Measurements from ENCODE around the gene XXYLT1.

Gene XXYLT1

DNA sequence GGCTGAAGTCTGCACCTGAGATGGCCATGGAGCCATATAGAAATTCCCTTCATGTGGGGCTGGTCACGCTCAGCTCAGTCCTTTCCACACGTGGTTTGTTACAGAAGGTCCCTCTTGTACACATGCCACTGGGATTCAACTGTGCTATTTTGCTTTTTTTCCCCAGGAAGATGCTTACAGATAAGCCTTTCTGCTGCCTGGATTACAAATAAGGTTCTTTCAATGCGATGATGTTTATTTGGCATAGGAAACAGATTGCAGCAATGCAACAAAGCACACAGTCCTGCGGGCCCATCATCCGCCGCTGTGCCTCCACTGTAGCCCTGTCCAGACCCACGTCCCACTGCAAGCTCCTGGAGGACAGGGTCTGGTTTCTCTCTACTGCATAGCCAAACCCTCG, 124.8 kb downstream of the XXYLT1 start:
- Histone ChIP-seq H4K8ac (ENCODE audit: low read length) (no peak overlapping the region), H3K27ac (ENCODE audit: low read length, poor library complexity, severe bottlenecking) (no peak overlapping the region), H3K23ac (ENCODE audit: low read length in 2 of 2) (no peak overlapping the region), H3K27me3 (ENCODE audit: control insufficient read depth in 1 of 2, insufficient read depth in 1 of 2, low read length in 2 of 2) (no peaks in the 10 kb centered on the region), H2AK5ac (ENCODE audit: low read length, severe bottlenecking) (no peak overlapping the region), H2BK12ac (ENCODE audit: low read length in 2 of 2) (peak overlapping the region in 1 of 2 experiments; percentile 15), H2AFZ (ENCODE audit: low read depth, low read length) (no peak overlapping the region), H2BK5ac (ENCODE audit: low read depth, low read length, poor library complexity, severe bottlenecking) (no peak overlapping the region), H2BK120ac (ENCODE audit: low read depth, low read length) (no peak overlapping the region), H3K4me2 (ENCODE audit: low read length, poor library complexity, severe bottlenecking) (no peak overlapping the region), H3K4ac (ENCODE audit: low read depth in 1 of 2, low read length in 2 of 2) (no peak overlapping the region), H2BK15ac (ENCODE audit: low read depth, poor library complexity, severe bottlenecking) (no peak overlapping the region), H3K9me3 (ENCODE audit: control insufficient read depth, low read length) (no peaks in the 10 kb centered on the region), H3K9ac (ENCODE audit: low read length) (peak overlapping the region; percentile 71), H3K18ac (ENCODE audit: low read depth in 1 of 2, low read length in 2 of 2) (peak overlapping the region in 1 of 2 experiments; percentile 41), H3K4me3 (ENCODE audit: insufficient read depth in 1 of 2, low read depth in 1 of 2, low read length in 2 of 2) (no peak overlapping the region), H3K4me1 (ENCODE audit: control insufficient read depth, insufficient read depth, low read depth, low read length) (peaks cover 9% of the 10 kb centered on the region), H3K14ac (ENCODE audit: low read length in 2 of 2) (no peak overlapping the region), H3K79me1 (replicated peaks; ENCODE audit: low read length, poor library complexity, severe bottlenecking) (peaks cover 5% of the 10 kb centered on the region), H3K36me3 (ENCODE audit: control insufficient read depth in 1 of 2, insufficient read depth in 2 of 2, low read depth in 1 of 2, low read length in 2 of 2) (peaks cover 0 to 13% of the 10 kb centered on the region in 2 experiments), H4K91ac (ENCODE audit: low read length) (no peak overlapping the region)
- DNase-seq, result no peak
- WGBS, result 88% methylated on average over 8 of the region's 8 CpGs

DNA sequence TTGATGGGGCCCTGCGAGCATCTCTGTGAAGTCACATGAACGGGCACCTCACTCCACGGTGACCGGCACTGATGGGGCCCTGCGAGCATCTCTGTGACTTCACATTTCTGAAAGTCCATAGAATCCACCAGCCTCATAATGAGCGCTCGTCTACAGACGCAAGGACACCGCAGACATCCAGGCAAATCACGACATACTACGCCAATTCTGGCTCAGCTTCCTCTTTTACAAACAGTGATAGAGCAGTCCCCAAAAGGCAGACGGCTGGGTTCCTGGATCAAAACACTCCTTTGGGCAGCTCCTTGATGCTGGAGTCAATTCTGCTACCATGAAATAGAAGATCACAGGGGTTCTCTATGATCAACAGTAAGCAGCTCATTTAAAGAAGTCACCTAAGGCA, 125.4 kb downstream of the XXYLT1 start:
- Histone ChIP-seq H3K4me3 (ENCODE audit: insufficient read depth in 1 of 2, low read depth in 1 of 2, low read length in 2 of 2) (no peak overlapping the region), H4K8ac (ENCODE audit: low read length) (no peak overlapping the region), H3K36me3 (ENCODE audit: control insufficient read depth in 1 of 2, insufficient read depth in 2 of 2, low read depth in 1 of 2, low read length in 2 of 2) (peaks cover 0 to 16% of the 10 kb centered on the region in 2 experiments), H3K9ac (ENCODE audit: low read length) (no peak overlapping the region), H3K79me1 (replicated peaks; ENCODE audit: low read length, poor library complexity, severe bottlenecking) (peaks cover 5% of the 10 kb centered on the region), H3K23ac (ENCODE audit: low read length in 2 of 2) (no peak overlapping the region), H3K27ac (ENCODE audit: low read length, poor library complexity, severe bottlenecking) (no peak overlapping the region), H2BK5ac (ENCODE audit: low read depth, low read length, poor library complexity, severe bottlenecking) (no peak overlapping the region), H2BK120ac (ENCODE audit: low read depth, low read length) (no peak overlapping the region), H3K4ac (ENCODE audit: low read depth in 1 of 2, low read length in 2 of 2) (no peak overlapping the region), H2AFZ (ENCODE audit: low read depth, low read length) (no peak overlapping the region), H2BK15ac (ENCODE audit: low read depth, poor library complexity, severe bottlenecking) (no peak overlapping the region), H4K91ac (ENCODE audit: low read length) (no peak overlapping the region), H2AK5ac (ENCODE audit: low read length, severe bottlenecking) (no peak overlapping the region), H3K14ac (ENCODE audit: low read length in 2 of 2) (no peak overlapping the region), H2BK12ac (ENCODE audit: low read length in 2 of 2) (no peak overlapping the region), H3K27me3 (ENCODE audit: control insufficient read depth in 1 of 2, insufficient read depth in 1 of 2, low read length in 2 of 2) (no peaks in the 10 kb centered on the region), H3K4me1 (ENCODE audit: control insufficient read depth, insufficient read depth, low read depth, low read length) (peaks cover 5% of the 10 kb centered on the region), H3K4me2 (ENCODE audit: low read length, poor library complexity, severe bottlenecking) (no peak overlapping the region), H3K18ac (ENCODE audit: low read depth in 1 of 2, low read length in 2 of 2) (no peak overlapping the region), H3K9me3 (ENCODE audit: control insufficient read depth, low read length) (peaks cover 5% of the 10 kb centered on the region)
- no peak for DNase-seq
- 95% methylated on average over 12 of the region's 12 CpGs for WGBS

DNA sequence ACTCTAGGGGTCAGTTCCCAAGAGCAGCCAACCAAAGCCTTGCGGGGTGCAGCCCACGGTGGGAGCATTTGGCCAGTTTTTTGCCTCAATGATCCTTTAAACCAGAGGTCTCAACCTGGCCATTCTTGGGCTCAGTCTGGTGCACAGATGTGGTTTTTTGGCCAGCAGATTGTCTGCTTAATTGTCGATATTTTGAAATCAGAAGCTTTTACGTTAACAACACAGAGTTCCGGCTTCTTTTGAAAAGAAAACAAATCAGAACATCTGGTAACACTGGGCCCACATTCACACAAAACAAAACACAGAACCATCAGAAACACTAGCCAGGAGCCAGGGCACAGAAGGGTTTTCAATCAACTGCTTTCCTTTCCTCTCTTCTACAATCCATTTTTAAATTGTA, 127.7 kb downstream of the XXYLT1 start:
- WGBS, result 95% methylated on average over 5 of the region's 5 CpGs
- Histone ChIP-seq H4K8ac (ENCODE audit: low read length) (no peak overlapping the region), H3K23ac (ENCODE audit: low read length in 2 of 2) (no peak overlapping the region), H3K9ac (ENCODE audit: low read length) (no peak overlapping the region), H3K4me3 (ENCODE audit: insufficient read depth in 1 of 2, low read depth in 1 of 2, low read length in 2 of 2) (no peak overlapping the region), H2BK15ac (ENCODE audit: low read depth, poor library complexity, severe bottlenecking) (no peak overlapping the region), H3K4me1 (ENCODE audit: control insufficient read depth, insufficient read depth, low read depth, low read length) (no peaks in the 10 kb centered on the region), H3K27me3 (ENCODE audit: control insufficient read depth in 1 of 2, insufficient read depth in 1 of 2, low read length in 2 of 2) (no peaks in the 10 kb centered on the region), H3K9me3 (ENCODE audit: control insufficient read depth, low read length) (peaks cover 8% of the 10 kb centered on the region), H3K14ac (ENCODE audit: low read length in 2 of 2) (no peak overlapping the region), H2BK120ac (ENCODE audit: low read depth, low read length) (no peak overlapping the region), H4K91ac (ENCODE audit: low read length) (no peak overlapping the region), H3K79me1 (replicated peaks; ENCODE audit: low read length, poor library complexity, severe bottlenecking) (peaks cover 3% of the 10 kb centered on the region), H3K4me2 (ENCODE audit: low read length, poor library complexity, severe bottlenecking) (no peak overlapping the region), H2AFZ (ENCODE audit: low read depth, low read length) (no peak overlapping the region), H3K27ac (ENCODE audit: low read length, poor library complexity, severe bottlenecking) (no peak overlapping the region), H3K18ac (ENCODE audit: low read depth in 1 of 2, low read length in 2 of 2) (no peak overlapping the region), H2BK5ac (ENCODE audit: low read depth, low read length, poor library complexity, severe bottlenecking) (no peak overlapping the region), H3K4ac (ENCODE audit: low read depth in 1 of 2, low read length in 2 of 2) (no peak overlapping the region), H2BK12ac (ENCODE audit: low read length in 2 of 2) (no peak overlapping the region), H2AK5ac (ENCODE audit: low read length, severe bottlenecking) (no peak overlapping the region), H3K36me3 (ENCODE audit: control insufficient read depth in 1 of 2, insufficient read depth in 2 of 2, low read depth in 1 of 2, low read length in 2 of 2) (peaks cover 0 to 16% of the 10 kb centered on the region in 2 experiments)
- no peak for DNase-seq

DNA sequence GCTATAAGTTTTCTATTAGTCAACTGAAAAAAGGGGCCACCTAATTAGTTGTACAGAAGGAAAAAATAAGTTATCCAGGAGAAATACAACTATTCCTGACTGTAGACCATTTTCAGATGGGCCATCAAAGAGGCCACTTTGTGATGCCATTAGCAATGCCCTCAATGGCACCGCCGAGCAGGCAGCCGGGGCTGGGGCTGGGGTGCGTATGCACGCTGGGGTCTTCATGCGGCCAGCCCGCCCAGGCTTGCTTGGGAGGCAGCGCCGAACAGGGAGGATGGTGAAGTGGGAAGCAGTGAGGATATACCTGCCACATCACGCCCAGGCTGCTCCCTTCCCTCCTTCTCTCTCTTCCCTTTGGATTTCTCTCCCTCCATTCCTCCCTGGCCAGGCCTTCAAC, 128.4 kb downstream of the XXYLT1 start:
- WGBS, result 96% methylated on average over 8 of the region's 10 CpGs
- peaks cover 0 to 16% of the 10 kb centered on the region in 2 experiments for H3K36me3 ChIP-seq (ENCODE audit: control insufficient read depth in 1 of 2, insufficient read depth in 2 of 2, low read depth in 1 of 2, low read length in 2 of 2)
- H3K4me3 ChIP-seq (ENCODE audit: insufficient read depth in 1 of 2, low read depth in 1 of 2, low read length in 2 of 2), result no peak overlapping the region
- H4K91ac ChIP-seq (ENCODE audit: low read length), result no peak overlapping the region
- no peak overlapping the region for H3K4ac ChIP-seq (ENCODE audit: low read depth in 1 of 2, low read length in 2 of 2)
- H2AK5ac ChIP-seq (ENCODE audit: low read length, severe bottlenecking), result no peak overlapping the region
- H3K9ac ChIP-seq (ENCODE audit: low read length), result no peak overlapping the region
- H3K18ac ChIP-seq (ENCODE audit: low read depth in 1 of 2, low read length in 2 of 2), result no peak overlapping the region
- DNase-seq, result no peak
- H2AFZ ChIP-seq (ENCODE audit: low read depth, low read length), result no peak overlapping the region
- H4K8ac ChIP-seq (ENCODE audit: low read length), result no peak overlapping the region
- H3K9me3 ChIP-seq (ENCODE audit: control insufficient read depth, low read length), result peaks cover 8% of the 10 kb centered on the region
- H2BK15ac ChIP-seq (ENCODE audit: low read depth, poor library complexity, severe bottlenecking), result no peak overlapping the region
- no peak overlapping the region for H3K14ac ChIP-seq (ENCODE audit: low read length in 2 of 2)
- no peaks in the 10 kb centered on the region for H3K4me1 ChIP-seq (ENCODE audit: control insufficient read depth, insufficient read depth, low read depth, low read length)
- no peak overlapping the region for H2BK5ac ChIP-seq (ENCODE audit: low read depth, low read length, poor library complexity, severe bottlenecking)
- peaks cover 3% of the 10 kb centered on the region for H3K79me1 ChIP-seq (replicated peaks; ENCODE audit: low read length, poor library complexity, severe bottlenecking)
- no peak overlapping the region for H2BK120ac ChIP-seq (ENCODE audit: low read depth, low read length)
- H3K27ac ChIP-seq (ENCODE audit: low read length, poor library complexity, severe bottlenecking), result no peak overlapping the region
- H2BK12ac ChIP-seq (ENCODE audit: low read length in 2 of 2), result no peak overlapping the region
- H3K4me2 ChIP-seq (ENCODE audit: low read length, poor library complexity, severe bottlenecking), result no peak overlapping the region
- H3K23ac ChIP-seq (ENCODE audit: low read length in 2 of 2), result peak overlapping the region in 1 of 2 experiments; percentile 1
- no peaks in the 10 kb centered on the region for H3K27me3 ChIP-seq (ENCODE audit: control insufficient read depth in 1 of 2, insufficient read depth in 1 of 2, low read length in 2 of 2)
